Measurements from ENCODE around the gene TECPR1. TPM values are rescaled to one million over a fixed set of nuclear protein-coding genes. Genes with fewer than 3 reads are reported as not detected.

Gene TECPR1
- total RNA-seq, 6 experiments from 2014 or later = 25.6 to 35.6 (median 29.3) TPM

DNA sequence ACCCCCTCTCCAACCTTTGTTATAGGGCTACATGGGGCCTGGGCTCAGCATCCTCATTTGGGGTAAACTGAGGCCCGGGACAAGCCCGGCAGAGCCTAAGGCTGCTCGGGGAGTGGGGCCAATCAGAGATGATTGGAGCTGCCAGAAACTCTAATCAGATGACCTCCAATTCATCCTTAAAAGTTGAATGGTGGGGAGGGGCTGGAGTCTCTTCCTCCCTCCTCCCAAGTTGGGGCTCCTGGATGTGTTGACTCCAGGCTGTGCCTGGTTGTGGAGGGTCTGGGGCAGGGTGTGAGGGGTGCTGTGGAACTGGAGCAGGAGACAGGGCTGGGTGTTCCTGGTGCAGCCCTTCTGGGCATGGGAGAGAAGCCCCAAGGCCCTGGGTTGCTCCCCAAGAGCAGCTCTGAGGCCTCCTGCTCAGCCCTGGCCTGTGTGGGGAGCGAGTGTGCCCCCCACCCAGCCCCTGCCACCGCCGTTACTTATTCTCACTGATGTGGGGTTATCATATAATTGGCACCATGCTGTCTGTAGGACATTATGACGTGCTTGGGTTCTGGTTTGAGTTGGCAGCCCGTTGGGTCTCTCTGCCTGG lies 38.6 kb downstream of the TECPR1 start:
- Mint-ChIP-seq H3K36me3 (ENCODE audit: low read depth) (peaks cover 3% of the 10 kb centered on the region; the same call in 1 of the 2 replicates), H3K27me3 (ENCODE audit: insufficient read depth) (no peaks in the 10 kb centered on the region), H3K27ac (no peak overlapping the region), H3K4me1 (ENCODE audit: low read depth) (peaks cover 3% of the 10 kb centered on the region), H3K9me3 (no peaks in the 10 kb centered on the region), H3K4me3 (no peak overlapping the region)
- no peak for DNase-seq
- no peak for TF ChIP-seq CTCF (IDR thresholded peaks at IDR 0.05)

- Mint-ChIP-seq H3K4me3 (no peak overlapping the region), H3K27me3 (ENCODE audit: insufficient read depth) (no peaks in the 10 kb centered on the region), H3K4me1 (ENCODE audit: low read depth) (no peaks in the 10 kb centered on the region), H3K27ac (no peak overlapping the region), H3K36me3 (ENCODE audit: low read depth) (no peaks in the 10 kb centered on the region), H3K9me3 (no peaks in the 10 kb centered on the region)
- no peak for DNase-seq
- TF ChIP-seq CTCF (IDR thresholded peaks at IDR 0.05) = no peak
These were observed 39.4 kb downstream of the TECPR1 start for GRCh38 chr7:98212532-98213041.

- TF ChIP-seq CTCF (IDR thresholded peaks at IDR 0.05) = no peak
- no peaks in the 10 kb centered on the region for H3K36me3 Mint-ChIP-seq (ENCODE audit: low read depth)
- H3K27me3 Mint-ChIP-seq (ENCODE audit: insufficient read depth) = no peaks in the 10 kb centered on the region
- H3K9me3 Mint-ChIP-seq = no peaks in the 10 kb centered on the region
- DNase-seq = no peak
- no peak overlapping the region; the same call in 1 of the 2 replicates for H3K27ac Mint-ChIP-seq
- H3K4me3 Mint-ChIP-seq = no peak overlapping the region
- H3K4me1 Mint-ChIP-seq (ENCODE audit: low read depth) = no peaks in the 10 kb centered on the region
These were observed 40.1 kb downstream of the TECPR1 start for GRCh38 chr7:98211676-98212531.

GRCh38 chr7:98211221-98211675 lies 40.8 kb downstream of the TECPR1 start, which contains the start of gene BHLHA15:
Gene BHLHA15 (plus strand): TSS chr7:98211439. CDS start chr7:98212310, 871 bp downstream.
- Mint-ChIP-seq H3K4me1 (ENCODE audit: low read depth) (no peaks in the 10 kb centered on the region), H3K27me3 (ENCODE audit: insufficient read depth) (no peaks in the 10 kb centered on the region), H3K27ac (no peak within 1 kb of the TSS; the same call in 1 of the 2 replicates), H3K4me3 (no peak within 1 kb of the TSS), H3K36me3 (ENCODE audit: low read depth) (no peaks in the 10 kb centered on the region), H3K9me3 (no peaks in the 10 kb centered on the region)
- no peak for TF ChIP-seq CTCF (IDR thresholded peaks at IDR 0.05)
- no peak for DNase-seq

DNA sequence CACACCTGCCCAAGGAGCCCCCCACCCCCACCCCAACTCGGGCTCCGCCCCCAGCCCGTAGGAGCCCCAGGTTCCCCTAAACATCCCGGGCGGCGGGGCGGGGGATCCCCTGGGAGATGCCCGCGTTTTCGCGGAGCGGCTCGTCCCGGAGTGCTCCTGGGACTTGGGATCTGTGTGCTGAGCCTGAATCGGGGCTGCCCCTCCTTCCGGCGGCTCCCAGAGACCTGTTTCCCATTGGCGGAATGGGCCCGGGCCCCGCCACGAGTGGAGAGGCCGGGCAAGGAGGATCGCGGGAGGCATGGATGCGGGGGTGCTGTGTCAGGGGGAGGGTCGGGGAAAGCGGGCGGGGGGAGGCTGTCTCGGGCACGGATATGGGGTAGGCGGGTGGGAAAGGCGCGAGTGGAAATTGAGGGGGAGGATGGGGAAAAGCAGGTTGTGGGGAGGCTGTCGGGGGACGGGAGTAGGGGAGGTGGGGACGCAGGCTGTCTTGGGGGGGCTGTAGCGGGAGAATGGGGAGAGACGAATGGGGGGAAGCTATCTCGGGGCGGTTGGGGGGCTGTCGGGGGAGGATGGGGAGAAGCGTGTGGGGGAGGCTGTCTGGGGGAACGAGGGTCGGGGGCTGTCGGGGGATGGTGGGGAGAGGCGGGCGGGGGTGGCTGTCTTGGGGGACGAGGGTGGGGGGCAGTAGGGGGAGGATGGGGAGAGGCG lies 41.4 kb downstream of the TECPR1 start:
- no peak for TF ChIP-seq CTCF (IDR thresholded peaks at IDR 0.05)
- H3K9me3 Mint-ChIP-seq = no peaks in the 10 kb centered on the region
- no peaks in the 10 kb centered on the region for H3K27me3 Mint-ChIP-seq (ENCODE audit: insufficient read depth)
- DNase-seq = no peak
- H3K36me3 Mint-ChIP-seq (ENCODE audit: low read depth) = peaks cover 5% of the 10 kb centered on the region
- no peak overlapping the region for H3K27ac Mint-ChIP-seq
- H3K4me1 Mint-ChIP-seq (ENCODE audit: low read depth) = no peaks in the 10 kb centered on the region
- no peak overlapping the region for H3K4me3 Mint-ChIP-seq

Measured in HFFc6 (cell line).